SK-N-SH (cell line): ENCODE measurements around the gene SLC35D2. TPM values are rescaled to one million over a fixed set of nuclear protein-coding genes. Genes with fewer than 3 reads are reported as not detected.

ENCODE experiments used
- CTCF ChIA-PET: fragments of 300-600, 350-600 bp; formaldehyde crosslinking; extraction: SDS; loops from one replicate; lab custom pipeline; 2021; lab: Yijun Ruan, JAX
- POLR2A ChIA-PET: fragments of 350-600 bp; sonication (Branson Sonifier 250); formaldehyde crosslinking; extraction: SDS; loops from one replicate; lab custom pipeline; 2020; ENCODE audit warnings: antibody characterized with exemption, inconsistent platforms; lab: Yijun Ruan, JAX
- DNase-seq: peaks from one replicate; pipeline ENCODE4 v3.0.0; 2012
- H2AFZ ChIP-seq: fragments of 200-600 bp; sonication (generic); 2 replicates; pipeline ENCODE4 v1.8.1; 2016; ENCODE audit warnings: antibody characterized with exemption, mild to moderate bottlenecking, low read depth
- H3F3A ChIP-seq: fragments of 200-600 bp; sonication (generic); replicated peaks from 2 replicates; pipeline ENCODE3; 2016; ENCODE audit warnings: antibody characterized with exemption, mild to moderate bottlenecking; ENCODE audit not compliant: insufficient read depth
- H3K27ac ChIP-seq, 2 experiments: fragments of 200-500 bp in 1 of 2; fragments of 200-600 bp in 1 of 2; sonication (Bioruptor generic) in 1 of 2; sonication (generic), shearing (Covaris generic) in 1 of 2; 2 replicates each; pipeline versions ENCODE4 v1.5.1 to v1.6.1; 2014 to 2016; ENCODE audit warnings: low read depth in 2 of 2, inconsistent platforms in 1 of 2, low read length in 1 of 2, mild to moderate bottlenecking in 1 of 2, mixed read lengths in 1 of 2
- H3K27me3 ChIP-seq: fragments of 200-600 bp; sonication (generic), shearing (Covaris generic); 2 replicates; pipeline ENCODE4 v1.6.1; 2016; ENCODE audit warnings: mixed run types; ENCODE audit not compliant: insufficient read depth
- H3K36me3 ChIP-seq, 2 experiments: fragments of 200-500 bp in 1 of 2; fragments of 200-600 bp in 1 of 2; sonication (Bioruptor generic) in 1 of 2; sonication (generic) in 1 of 2; replicated peaks in 1 of 2; 2 replicates each; pipeline versions ENCODE3 to v1.5.1; 2014 to 2016; ENCODE audit warnings: low read length in 1 of 2, mild to moderate bottlenecking in 1 of 2; ENCODE audit not compliant: insufficient read depth in 2 of 2, control insufficient read depth in 1 of 2
- H3K4me1 ChIP-seq, 2 experiments: fragments of 200-500 bp in 1 of 2; fragments of 200-600 bp in 1 of 2; sonication (Bioruptor generic) in 1 of 2; sonication (generic), shearing (Covaris generic) in 1 of 2; 2 replicates each; pipeline versions ENCODE4 v1.5.1 to v1.6.1; 2014 to 2016; ENCODE audit warnings: low read depth in 1 of 2, low read length in 1 of 2, mixed run types in 1 of 2; ENCODE audit not compliant: insufficient read depth in 2 of 2, control insufficient read depth in 1 of 2
- H3K4me2 ChIP-seq: fragments of 200-600 bp; sonication (generic), shearing (Covaris generic); 2 replicates; pipeline ENCODE4 v1.6.1; 2017; ENCODE audit warnings: mixed run types
- H3K4me3 ChIP-seq, 2 experiments: fragments of 200-500 bp in 1 of 2; fragments of 200-600 bp in 1 of 2; sonication (Bioruptor generic) in 1 of 2; sonication (generic), shearing (Covaris generic) in 1 of 2; 2 replicates each; pipeline versions ENCODE4 v1.5.1 to v1.8.1; 2014 to 2016; ENCODE audit warnings: low read depth in 2 of 2, inconsistent platforms in 1 of 2, low read length in 1 of 2, mild to moderate bottlenecking in 1 of 2, mixed read lengths in 1 of 2, moderate library complexity in 1 of 2
- H3K79me2 ChIP-seq: fragments of 200-600 bp; sonication (generic); 2 replicates; pipeline ENCODE4 v1.8.1; 2017; ENCODE audit warnings: mild to moderate bottlenecking; ENCODE audit not compliant: insufficient read depth
- H3K9ac ChIP-seq: fragments of 200-600 bp; sonication (generic); 2 replicates; pipeline ENCODE4 v1.6.1; 2017; ENCODE audit warnings: mixed run types
- H3K9me2 ChIP-seq: fragments of 200-600 bp; sonication (generic); 2 replicates; pipeline ENCODE4 v1.6.1; 2017; ENCODE audit warnings: mixed run types
- H3K9me3 ChIP-seq: fragments of 200-600 bp; sonication (generic); 2 replicates; pipeline ENCODE4 v1.6.1; 2017; ENCODE audit warnings: mixed run types, mild to moderate bottlenecking, moderate library complexity
- H4K20me1 ChIP-seq: fragments of 200-600 bp; sonication (generic); 2 replicates; pipeline ENCODE4 v1.6.1; 2017; ENCODE audit warnings: mild to moderate bottlenecking, mixed run types; ENCODE audit not compliant: insufficient read depth
- CHD2 ChIP-seq: fragments of 150-350 bp; IDR thresholded peaks from 2 replicates; pipeline ENCODE4 v1.6.1; 2018; ENCODE audit warnings: low read length; ENCODE audit not compliant: partially characterized antibody
- ELF1 ChIP-seq: IDR thresholded peaks from 2 replicates; pipeline ENCODE4 v1.4.0; 2012
- EZH2phosphoT487 ChIP-seq: fragments of 200-600 bp; sonication (generic); IDR thresholded peaks from 2 replicates; pipeline ENCODE4 v1.6.1; 2017; ENCODE audit warnings: low read depth, mixed run types, mild to moderate bottlenecking, antibody characterized with exemption, moderate library complexity, borderline replicate concordance
- FOXJ3 ChIP-seq: sonication (generic); formaldehyde crosslinking; IDR thresholded peaks from 2 replicates; pipeline ENCODE4 v1.5.1; 2020; ENCODE audit warnings: mild to moderate bottlenecking, missing genetic modification reagents
- GABPA ChIP-seq: IDR thresholded peaks from 2 replicates; pipeline ENCODE4 v1.4.0; 2012; ENCODE audit warnings: low read depth, mild to moderate bottlenecking
- MEF2A ChIP-seq: IDR thresholded peaks from 2 replicates; pipeline ENCODE4 v1.4.0; 2012; ENCODE audit warnings: low read depth, borderline replicate concordance
- MXI1 ChIP-seq: IDR thresholded peaks from 2 replicates; pipeline ENCODE4 v1.6.1; 2012; ENCODE audit warnings: mild to moderate bottlenecking, low read depth, low read length, improper control_type of control experiment
- NFIC ChIP-seq: IDR thresholded peaks from 2 replicates; pipeline ENCODE4 v1.4.0; 2012; ENCODE audit warnings: borderline replicate concordance
- NRF1 ChIP-seq: IDR thresholded peaks from 2 replicates; pipeline ENCODE4 v1.6.1; 2012; ENCODE audit warnings: low read depth, mild to moderate bottlenecking, low read length
- POLR2AphosphoS5 ChIP-seq: IDR thresholded peaks from 2 replicates; pipeline ENCODE4 v1.6.1; 2012; ENCODE audit warnings: low read depth, low read length
- RCOR1 ChIP-seq: fragments of 150-350 bp; IDR thresholded peaks from 2 replicates; pipeline ENCODE4 v1.6.1; 2017; ENCODE audit warnings: antibody characterized with exemption, low read length
- RFX5 ChIP-seq: IDR thresholded peaks from 2 replicates; pipeline ENCODE4 v1.6.1; 2012; ENCODE audit warnings: mild to moderate bottlenecking, improper control_type of control experiment, low read length
- RXRA ChIP-seq: IDR thresholded peaks from 2 replicates; pipeline ENCODE4 v1.4.0; 2012; ENCODE audit warnings: low read depth, mild to moderate bottlenecking, borderline replicate concordance
- TAF1 ChIP-seq: IDR thresholded peaks from 2 replicates; pipeline ENCODE4 v1.6.1; 2012; ENCODE audit warnings: low read depth, mild to moderate bottlenecking, low read length, moderate library complexity, borderline replicate concordance
- TEAD4 ChIP-seq: IDR thresholded peaks from 2 replicates; pipeline ENCODE4 v1.4.0; 2012; ENCODE audit warnings: mild to moderate bottlenecking, borderline replicate concordance; ENCODE audit not compliant: insufficient read depth
- WGBS: methylation state at CpG from one replicate; pipeline ENCODE4 v1.1.6; 2017; ENCODE audit warnings: low lambda C conversion rate; 5-methylcytosine and 5-hydroxymethylcytosine counted together
- polyA plus RNA-seq, 3 experiments: library from polyadenylated mRNA; depleted of rRNA; stranded (reverse); fragments of >200 nt; gene quantifications; 2 replicates each; pipeline ENCODE4 v1.2.3, GENCODE V29; 2012
- TF ChIP-seq, protein P1 (sequence below): fragments of 200-600 bp; sonication (generic); IDR thresholded peaks from 2 replicates; pipeline ENCODE4 v1.6.1; 2017; ENCODE audit warnings: antibody characterized with exemption, mild to moderate bottlenecking, moderate library complexity
- TF ChIP-seq, protein P2 (sequence below): IDR thresholded peaks from 2 replicates; pipeline ENCODE4 v1.6.1; 2012; ENCODE audit warnings: mild to moderate bottlenecking, low read depth, low read length, moderate library complexity
- TF ChIP-seq, protein P3 (sequence below): IDR thresholded peaks from 2 replicates; pipeline ENCODE4 v1.4.0; 2012; ENCODE audit warnings: low read depth, borderline replicate concordance
- TF ChIP-seq, protein P4 (sequence below): IDR thresholded peaks from 2 replicates; pipeline ENCODE4 v1.4.0; 2012; ENCODE audit warnings: low read depth, borderline replicate concordance

Gene SLC35D2
- polyA plus RNA-seq, 1 of the 3 experiments (the other 2 are of a cell fraction), result 26.1 TPM

DNA sequence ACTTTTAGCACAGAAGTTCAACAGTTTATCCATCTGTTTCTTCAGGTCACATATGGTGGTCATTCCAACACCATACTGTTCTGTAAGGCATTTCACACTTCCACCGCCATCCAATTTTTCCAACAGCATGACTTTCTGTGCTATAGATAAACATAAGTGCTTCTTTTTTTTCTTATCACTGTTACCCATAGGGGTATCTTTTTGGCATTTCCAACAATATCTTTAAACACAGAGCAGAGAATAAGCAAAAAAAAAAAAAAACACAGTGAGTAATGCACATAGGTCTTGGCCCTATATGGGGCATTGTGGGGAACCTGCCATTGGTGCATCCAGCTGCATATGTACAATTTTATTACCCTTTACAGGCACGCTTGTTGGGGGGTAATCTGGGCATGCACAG, 46.9 kb upstream of the SLC35D2 start:
- WGBS, result 92% methylated on average over 2 of the region's 2 CpGs

DNA sequence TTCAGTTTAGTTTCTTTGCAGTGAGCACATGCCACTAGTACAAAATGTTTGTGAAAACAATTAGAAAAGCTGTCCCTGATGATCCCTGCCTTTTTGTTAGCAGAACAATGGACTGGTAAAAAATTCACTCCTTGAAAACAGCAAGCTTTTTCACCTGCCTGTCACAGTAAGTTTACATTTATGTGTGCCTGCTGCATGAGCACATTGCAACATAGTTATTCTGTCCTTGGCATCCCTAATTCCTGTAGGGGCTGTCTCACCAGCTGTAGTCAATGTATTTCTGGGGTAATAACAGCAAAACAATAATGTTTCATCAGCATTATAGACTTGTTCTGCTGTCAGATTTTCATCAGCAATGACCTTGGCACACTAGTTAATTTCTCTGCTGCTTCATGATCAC, 46.2 kb upstream of the SLC35D2 start:
- no peak for DNase-seq
- H3K4me1 ChIP-seq, result no peaks in the 10 kb centered on the region
- POLR2A ChIA-PET, result no interaction called here
- H2AFZ ChIP-seq, result no peak overlapping the region
- H3K9me2 ChIP-seq, result no peaks in the 10 kb centered on the region
- H3K36me3 ChIP-seq, result no peaks in the 10 kb centered on the region
- no peak overlapping the region for H3K4me3 ChIP-seq
- H3K9me3 ChIP-seq, result no peaks in the 10 kb centered on the region
- no peak overlapping the region for H3K9ac ChIP-seq
- CTCF ChIA-PET, result interaction anchor here (1.1 to 1.7 kb wide), 3 partner anchors 12 to 102 kb away, joined by 3 to 4 read pairs (median 4); no protein-coding TSS in a partner anchor
- no peaks in the 10 kb centered on the region for H3K79me2 ChIP-seq
- H3K27me3 ChIP-seq, result no peaks in the 10 kb centered on the region
- H3K27ac ChIP-seq, result no peak overlapping the region
- no peaks in the 10 kb centered on the region for H3F3A ChIP-seq
- no peaks in the 10 kb centered on the region for H4K20me1 ChIP-seq
- H3K4me2 ChIP-seq, result no peak overlapping the region
- TF ChIP-seq, protein P1, sequence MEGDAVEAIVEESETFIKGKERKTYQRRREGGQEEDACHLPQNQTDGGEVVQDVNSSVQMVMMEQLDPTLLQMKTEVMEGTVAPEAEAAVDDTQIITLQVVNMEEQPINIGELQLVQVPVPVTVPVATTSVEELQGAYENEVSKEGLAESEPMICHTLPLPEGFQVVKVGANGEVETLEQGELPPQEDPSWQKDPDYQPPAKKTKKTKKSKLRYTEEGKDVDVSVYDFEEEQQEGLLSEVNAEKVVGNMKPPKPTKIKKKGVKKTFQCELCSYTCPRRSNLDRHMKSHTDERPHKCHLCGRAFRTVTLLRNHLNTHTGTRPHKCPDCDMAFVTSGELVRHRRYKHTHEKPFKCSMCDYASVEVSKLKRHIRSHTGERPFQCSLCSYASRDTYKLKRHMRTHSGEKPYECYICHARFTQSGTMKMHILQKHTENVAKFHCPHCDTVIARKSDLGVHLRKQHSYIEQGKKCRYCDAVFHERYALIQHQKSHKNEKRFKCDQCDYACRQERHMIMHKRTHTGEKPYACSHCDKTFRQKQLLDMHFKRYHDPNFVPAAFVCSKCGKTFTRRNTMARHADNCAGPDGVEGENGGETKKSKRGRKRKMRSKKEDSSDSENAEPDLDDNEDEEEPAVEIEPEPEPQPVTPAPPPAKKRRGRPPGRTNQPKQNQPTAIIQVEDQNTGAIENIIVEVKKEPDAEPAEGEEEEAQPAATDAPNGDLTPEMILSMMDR, result no peak
- TF ChIP-seq EZH2phosphoT487 (no peak), MEF2A (no peak), FOXJ3 (CRISPR knock-in tag) (no peak)
- TF ChIP-seq, protein P2, sequence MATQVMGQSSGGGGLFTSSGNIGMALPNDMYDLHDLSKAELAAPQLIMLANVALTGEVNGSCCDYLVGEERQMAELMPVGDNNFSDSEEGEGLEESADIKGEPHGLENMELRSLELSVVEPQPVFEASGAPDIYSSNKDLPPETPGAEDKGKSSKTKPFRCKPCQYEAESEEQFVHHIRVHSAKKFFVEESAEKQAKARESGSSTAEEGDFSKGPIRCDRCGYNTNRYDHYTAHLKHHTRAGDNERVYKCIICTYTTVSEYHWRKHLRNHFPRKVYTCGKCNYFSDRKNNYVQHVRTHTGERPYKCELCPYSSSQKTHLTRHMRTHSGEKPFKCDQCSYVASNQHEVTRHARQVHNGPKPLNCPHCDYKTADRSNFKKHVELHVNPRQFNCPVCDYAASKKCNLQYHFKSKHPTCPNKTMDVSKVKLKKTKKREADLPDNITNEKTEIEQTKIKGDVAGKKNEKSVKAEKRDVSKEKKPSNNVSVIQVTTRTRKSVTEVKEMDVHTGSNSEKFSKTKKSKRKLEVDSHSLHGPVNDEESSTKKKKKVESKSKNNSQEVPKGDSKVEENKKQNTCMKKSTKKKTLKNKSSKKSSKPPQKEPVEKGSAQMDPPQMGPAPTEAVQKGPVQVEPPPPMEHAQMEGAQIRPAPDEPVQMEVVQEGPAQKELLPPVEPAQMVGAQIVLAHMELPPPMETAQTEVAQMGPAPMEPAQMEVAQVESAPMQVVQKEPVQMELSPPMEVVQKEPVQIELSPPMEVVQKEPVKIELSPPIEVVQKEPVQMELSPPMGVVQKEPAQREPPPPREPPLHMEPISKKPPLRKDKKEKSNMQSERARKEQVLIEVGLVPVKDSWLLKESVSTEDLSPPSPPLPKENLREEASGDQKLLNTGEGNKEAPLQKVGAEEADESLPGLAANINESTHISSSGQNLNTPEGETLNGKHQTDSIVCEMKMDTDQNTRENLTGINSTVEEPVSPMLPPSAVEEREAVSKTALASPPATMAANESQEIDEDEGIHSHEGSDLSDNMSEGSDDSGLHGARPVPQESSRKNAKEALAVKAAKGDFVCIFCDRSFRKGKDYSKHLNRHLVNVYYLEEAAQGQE, result no peak

More for the DNA sequence above, 46.9 kb upstream of the SLC35D2 start:
- ChIA-PET POLR2A (no interaction called here), CTCF (interaction anchor here (1.5 to 1.7 kb wide), 2 partner anchors 22 to 103 kb away, joined by 4 read pairs; no protein-coding TSS in a partner anchor)
- no peak for DNase-seq
- Histone ChIP-seq H3K9ac (no peak overlapping the region), H3K9me2 (no peaks in the 10 kb centered on the region), H3K4me2 (no peak overlapping the region), H3K9me3 (no peaks in the 10 kb centered on the region), H2AFZ (no peak overlapping the region), H4K20me1 (no peaks in the 10 kb centered on the region), H3K27me3 (no peaks in the 10 kb centered on the region), H3K4me3 (no peak overlapping the region), H3K4me1 (no peaks in the 10 kb centered on the region), H3K27ac (no peak overlapping the region), H3K36me3 (no peaks in the 10 kb centered on the region), H3K79me2 (no peaks in the 10 kb centered on the region), H3F3A (no peaks in the 10 kb centered on the region)
- TF ChIP-seq CHD2 (no peak), TEAD4 (no peak), GABPA (no peak), POLR2AphosphoS5 (no peak), RCOR1 (no peak), MXI1 (no peak), ELF1 (no peak), NFIC (no peak), FOXJ3 (CRISPR knock-in tag) (no peak), MEF2A (no peak), NRF1 (no peak), RXRA (no peak), TAF1 (no peak), RFX5 (no peak)
- TF ChIP-seq, protein P3, sequence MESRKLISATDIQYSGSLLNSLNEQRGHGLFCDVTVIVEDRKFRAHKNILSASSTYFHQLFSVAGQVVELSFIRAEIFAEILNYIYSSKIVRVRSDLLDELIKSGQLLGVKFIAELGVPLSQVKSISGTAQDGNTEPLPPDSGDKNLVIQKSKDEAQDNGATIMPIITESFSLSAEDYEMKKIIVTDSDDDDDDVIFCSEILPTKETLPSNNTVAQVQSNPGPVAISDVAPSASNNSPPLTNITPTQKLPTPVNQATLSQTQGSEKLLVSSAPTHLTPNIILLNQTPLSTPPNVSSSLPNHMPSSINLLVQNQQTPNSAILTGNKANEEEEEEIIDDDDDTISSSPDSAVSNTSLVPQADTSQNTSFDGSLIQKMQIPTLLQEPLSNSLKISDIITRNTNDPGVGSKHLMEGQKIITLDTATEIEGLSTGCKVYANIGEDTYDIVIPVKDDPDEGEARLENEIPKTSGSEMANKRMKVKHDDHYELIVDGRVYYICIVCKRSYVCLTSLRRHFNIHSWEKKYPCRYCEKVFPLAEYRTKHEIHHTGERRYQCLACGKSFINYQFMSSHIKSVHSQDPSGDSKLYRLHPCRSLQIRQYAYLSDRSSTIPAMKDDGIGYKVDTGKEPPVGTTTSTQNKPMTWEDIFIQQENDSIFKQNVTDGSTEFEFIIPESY, result no peak
- TF ChIP-seq, protein P1, result no peak
- TF ChIP-seq, protein P4, sequence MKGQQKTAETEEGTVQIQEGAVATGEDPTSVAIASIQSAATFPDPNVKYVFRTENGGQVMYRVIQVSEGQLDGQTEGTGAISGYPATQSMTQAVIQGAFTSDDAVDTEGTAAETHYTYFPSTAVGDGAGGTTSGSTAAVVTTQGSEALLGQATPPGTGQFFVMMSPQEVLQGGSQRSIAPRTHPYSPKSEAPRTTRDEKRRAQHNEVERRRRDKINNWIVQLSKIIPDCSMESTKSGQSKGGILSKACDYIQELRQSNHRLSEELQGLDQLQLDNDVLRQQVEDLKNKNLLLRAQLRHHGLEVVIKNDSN, result no peak
